Stimulated activated CD4-positive, alpha-beta T cell treated with anti-CD3 and anti-CD28 coated beads, Interleukin-2, amount 100 ng/mL, for 24 hours (primary cell): ENCODE measurements around the gene DCAF4.
A peak's percentile ranks its signal among the peaks of the same experiment; 100 is the strongest.
"Not testable (repeated sequence)": the region's sequence is repeated elsewhere in the genome, so short reads cannot be mapped to it uniquely, and the experiment has no call there.

Experiments used
- DNase-seq, 2 donors: peaks; one replicate each; pipeline ENCODE4 v3.0.0-alpha.2; 2020

The DCAF4 gene

GRCh38 chr14:72939630-72940029, 13.4 kb downstream of the DCAF4 start:
- DNase-seq: no peak

DNA sequence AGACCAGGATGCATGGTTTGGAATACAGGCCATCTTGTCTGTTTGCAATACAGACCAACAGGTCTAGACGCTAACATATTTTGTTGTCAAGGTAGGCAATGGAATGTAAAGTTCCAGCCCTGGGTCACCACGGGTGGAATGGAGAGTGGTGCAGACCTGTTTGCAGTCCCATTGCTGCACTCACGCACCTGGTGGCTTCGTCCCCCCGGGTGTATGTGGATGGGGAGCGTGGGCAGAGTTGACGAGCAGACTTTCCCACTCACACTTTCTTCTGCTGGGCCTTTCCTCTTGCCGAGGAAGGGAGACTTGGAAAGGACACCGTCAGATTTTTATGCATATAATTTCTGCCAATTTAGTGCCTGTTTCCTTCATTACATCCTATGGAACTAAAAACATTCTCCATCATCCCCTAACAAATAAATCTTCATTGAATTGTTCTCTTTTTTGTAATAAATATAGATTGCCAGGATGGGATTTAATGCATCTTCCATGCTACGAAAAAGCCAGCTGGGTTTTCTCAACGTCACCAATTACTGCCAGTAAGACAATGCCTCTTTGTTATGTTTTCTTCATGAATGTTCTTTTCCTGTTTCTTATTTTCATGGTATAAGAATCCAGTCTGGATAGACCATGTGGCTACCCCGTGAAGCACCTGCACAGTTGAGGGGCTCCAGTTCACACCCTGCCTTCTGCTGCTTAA, 15.2 kb downstream of the DCAF4 start:
- DNase-seq: no peak

- DNase-seq: no peak
These were observed 16.7 kb downstream of the DCAF4 start for GRCh38 chr14:72942934-72943333.

- no peak for DNase-seq
These were observed 17.7 kb downstream of the DCAF4 start for GRCh38 chr14:72943876-72944430.

DNA sequence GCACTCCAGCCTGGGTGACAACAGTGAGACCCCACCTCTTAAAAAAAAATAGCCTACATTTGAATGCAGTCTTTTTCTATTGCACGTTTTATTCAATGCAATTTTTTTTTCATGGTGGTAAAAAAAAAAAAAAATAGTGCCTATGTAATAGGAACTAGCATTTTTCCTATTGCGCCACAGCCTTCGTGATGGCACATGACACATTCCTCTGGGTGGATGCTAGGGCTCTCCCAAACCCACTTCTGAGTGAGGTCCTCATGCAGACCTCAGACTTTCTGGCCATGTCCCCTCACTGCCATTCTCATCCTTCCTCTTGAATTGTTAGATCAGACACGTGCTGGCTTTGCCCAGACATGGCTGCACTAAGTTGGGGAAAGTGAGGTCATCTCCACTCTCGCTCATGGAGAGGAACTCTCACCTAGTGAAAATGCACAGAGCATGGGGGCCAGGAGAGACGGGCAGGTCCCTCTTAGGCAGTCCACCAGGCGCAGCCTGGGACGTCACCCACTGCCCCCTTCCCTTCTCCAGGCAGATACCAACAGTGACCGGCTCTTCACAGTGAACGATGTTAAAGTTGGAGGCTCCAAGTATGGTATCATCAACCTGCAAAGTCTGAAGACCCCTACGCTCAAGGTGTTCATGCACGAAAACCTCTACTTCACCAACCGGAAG, 19.2 kb downstream of the DCAF4 start:
- DNase-seq: no peak

GRCh38 chr14:72946491-72946890, 20.2 kb downstream of the DCAF4 start:
- DNase-seq: no peak

- DNase-seq: no peak
These were observed 21.3 kb downstream of the DCAF4 start for GRCh38 chr14:72947366-72948160.

GRCh38 chr14:72948481-72949138, 22.3 kb downstream of the DCAF4 start:
- DNase-seq: peak; percentile 75 to 77

DNA sequence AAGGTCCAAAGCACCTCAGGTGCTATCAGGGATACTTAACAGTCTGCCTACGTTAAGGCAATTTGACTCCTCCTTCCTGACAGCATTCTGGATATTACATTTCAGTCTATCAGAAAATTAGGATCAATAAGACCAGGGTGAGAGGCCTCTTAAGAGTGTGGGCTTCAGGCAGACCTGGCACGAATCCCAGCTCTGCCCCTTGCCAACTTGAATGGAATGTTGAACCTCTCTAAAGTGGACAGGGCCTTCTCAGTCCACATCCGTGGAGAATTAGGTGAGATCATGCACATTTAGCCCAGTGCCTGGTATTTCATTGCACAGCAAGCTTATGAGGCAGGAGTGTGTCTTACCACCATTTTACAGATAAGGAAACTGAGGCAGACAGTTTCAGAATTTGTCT, 25.9 kb downstream of the DCAF4 start:
- DNase-seq: no peak

- DNase-seq: not testable (repeated sequence)
These were observed 30.5 kb downstream of the DCAF4 start for GRCh38 chr14:72956741-72957140.

DNA sequence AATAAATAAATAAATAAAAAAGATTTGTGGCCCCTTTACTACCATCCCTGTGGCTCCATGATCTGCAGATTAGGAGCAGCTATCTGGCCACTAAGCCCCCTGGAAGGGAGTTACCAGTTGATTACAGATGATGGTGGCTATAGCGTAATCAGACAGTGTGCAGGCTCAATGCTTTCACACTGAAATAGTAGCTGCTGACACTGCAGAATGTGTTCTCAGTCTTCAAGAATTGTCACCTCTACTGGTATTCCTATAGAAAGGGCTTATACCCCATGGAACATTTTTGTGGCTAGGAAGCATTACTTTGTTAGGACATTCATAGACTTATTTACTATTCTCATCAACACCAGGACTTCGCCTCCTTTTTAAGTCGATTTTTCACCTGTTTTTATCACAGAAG, 30.9 kb downstream of the DCAF4 start:
- DNase-seq: no peak

- no peak for DNase-seq
These were observed 32.3 kb downstream of the DCAF4 start for GRCh38 chr14:72958548-72958947.

DNA sequence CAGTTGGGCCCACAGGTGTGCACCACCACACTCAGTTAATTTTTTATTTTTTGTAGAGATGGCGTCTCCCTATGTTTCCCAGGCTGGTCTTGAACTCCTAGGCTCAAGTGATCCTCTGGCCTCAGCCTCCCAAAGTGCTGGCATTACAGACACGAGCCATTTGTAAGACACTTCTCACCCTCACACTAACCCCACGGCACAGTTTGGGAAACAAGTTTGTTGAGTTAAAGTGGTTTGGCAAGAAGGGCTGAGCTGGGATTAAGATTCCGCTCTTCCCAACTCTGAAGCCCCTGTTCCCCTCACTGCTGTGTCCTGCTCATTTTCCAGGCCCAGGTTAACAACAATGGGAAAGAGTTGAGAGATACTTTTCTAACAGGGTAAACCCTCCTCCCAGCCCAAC, 34.8 kb downstream of the DCAF4 start:
- not testable (repeated sequence) for DNase-seq

DNA sequence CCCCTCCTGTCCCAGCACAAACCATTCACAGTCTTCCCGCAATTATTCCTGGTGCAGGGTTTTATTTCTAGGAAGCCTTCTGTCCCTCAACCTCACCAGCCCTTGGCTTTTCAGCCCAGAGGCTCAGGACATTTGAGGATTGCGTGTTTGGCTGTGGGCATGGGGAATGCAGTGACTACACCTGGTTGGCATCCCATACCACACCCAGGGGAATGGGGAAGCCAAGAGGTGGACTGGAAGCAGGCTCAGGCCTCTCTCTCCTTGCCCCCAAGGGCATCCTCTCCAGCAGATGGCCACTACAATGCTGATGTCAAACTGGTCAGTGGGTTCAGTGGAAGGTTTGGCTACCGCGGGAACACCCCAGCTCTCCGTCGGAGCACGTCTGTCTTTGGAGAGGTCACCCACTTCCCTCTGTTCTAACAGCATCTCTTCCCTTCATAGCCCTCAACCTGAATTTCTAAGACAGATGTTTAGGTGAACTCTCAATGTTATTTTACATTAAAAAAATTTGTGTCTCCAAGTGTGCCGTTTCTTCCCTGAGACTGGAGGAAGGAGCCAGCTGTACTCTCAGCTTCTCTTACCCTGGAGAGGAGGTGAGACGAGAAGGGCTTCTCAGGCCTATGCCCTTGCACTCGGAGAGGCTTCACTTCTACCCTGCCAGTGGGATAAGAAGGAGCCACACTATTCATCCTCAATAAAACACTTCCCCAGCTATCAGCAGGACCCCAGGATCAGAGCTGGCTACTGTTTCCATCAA, 35.5 kb downstream of the DCAF4 start:
- DNase-seq: no peak

DNA sequence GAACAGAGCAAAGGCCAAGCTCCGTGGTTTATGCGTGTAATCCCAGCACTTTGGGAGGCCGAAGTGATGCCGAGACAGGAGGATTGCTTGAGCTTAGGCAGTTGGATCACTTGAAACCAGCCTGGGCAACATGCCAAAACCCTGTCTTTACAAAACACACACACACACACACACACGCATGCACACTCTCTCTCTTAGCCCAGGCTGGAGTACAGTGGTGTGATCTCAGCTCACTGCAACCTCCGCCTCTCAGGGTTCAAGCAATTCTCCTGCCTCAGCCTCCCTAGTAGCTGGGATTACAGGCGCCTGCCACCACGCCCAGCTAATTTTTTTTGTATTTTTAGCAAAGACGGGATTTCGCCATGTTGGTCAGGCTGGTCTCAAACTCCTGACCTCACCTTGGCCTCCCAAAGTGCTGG, 36.1 kb downstream of the DCAF4 start:
- not testable (repeated sequence) for DNase-seq

DNA sequence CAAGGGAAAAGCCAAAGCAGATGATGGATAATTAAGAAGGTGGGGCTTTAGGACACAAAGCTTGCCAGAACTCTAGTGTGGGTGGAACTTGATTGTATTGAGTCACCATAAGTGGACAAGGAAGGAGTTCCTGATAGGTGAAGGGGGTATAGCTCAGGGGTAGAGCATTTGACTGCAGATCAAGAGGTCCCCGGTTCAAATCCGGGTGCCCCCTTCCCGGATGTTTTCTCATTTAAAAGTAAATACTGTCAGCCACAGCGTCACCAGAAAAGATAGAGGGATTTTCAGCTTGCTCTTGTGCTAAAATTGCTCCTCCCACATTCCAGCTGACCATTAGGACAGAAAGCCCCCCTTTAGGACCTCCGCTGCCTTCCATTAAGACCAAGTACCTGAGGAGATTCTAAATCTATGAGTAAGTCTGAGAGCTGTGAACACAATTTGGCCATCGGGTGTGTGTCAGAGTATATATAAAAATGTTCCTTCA, 36.6 kb downstream of the DCAF4 start:
- no peak for DNase-seq

- DNase-seq: no peak
These were observed 39.0 kb downstream of the DCAF4 start for GRCh38 chr14:72965249-72965648.

DNA sequence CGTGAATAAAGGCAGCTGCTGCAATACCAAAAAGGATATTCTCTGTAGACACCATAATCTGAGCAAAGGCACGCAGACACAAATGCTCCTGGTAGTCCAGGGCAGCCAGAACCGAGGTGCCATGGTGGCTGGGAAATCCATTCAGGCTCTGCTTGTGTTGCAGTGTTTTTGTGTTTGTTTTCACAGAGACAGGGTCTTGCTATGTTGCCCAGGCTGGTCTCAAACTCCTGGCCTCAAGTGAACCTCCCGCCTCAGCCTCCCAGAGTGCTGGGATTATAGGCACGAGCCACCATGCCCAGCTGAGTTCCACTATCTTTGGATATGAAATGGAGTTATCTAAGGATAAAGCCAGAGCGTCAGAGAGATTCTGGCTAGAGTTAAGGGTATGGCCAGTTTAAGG, 39.8 kb downstream of the DCAF4 start:
- no peak for DNase-seq

DNA sequence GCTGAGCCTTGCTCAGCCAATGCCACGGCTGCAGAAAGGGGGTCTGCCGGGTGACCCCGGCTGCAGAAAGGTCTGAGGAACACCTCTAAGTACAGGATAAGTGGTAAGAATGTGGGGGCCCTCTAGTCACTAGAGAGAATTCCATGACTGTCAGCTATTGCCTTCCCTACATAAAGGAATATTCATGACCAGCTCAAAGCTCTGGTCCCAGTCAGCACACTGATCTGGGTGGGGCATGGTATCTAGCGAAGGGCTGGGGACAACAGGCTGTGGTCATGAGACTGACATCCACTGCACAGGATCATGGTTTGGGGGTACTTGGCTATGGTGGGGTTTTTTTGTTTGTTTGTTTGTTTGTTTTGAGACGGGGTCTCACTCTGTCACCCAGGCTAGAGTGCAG, 42.1 kb downstream of the DCAF4 start:
- no peak for DNase-seq

DNA sequence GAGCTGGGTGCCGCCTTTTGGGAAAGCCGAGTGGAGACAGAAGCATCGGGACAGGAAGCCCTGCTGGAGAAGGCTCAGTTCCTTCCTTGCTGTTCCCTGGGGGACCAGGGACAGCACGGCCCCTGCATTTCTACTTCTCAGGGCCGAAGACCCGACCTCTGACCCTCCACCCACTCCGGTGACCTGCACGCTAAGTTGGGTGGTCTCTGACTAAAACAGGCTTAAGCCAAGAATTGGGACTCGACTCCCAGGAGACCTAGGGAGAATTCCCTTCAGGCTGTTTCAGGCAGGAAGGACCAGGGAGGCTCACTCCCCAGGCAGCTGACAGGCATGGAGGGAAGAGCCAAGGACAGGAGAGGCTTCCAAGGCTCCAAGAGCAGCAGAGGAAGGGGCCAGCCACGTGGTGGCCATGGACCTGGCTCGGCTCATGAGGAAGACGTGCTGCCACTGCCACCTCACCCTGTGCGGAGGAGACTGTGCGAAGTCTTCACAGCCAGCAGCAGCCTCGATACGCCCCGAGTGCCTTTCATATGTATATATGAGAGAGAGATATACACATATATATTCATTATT, 43.9 kb downstream of the DCAF4 start:
- DNase-seq: no peak

- DNase-seq: no peak
These were observed 44.7 kb downstream of the DCAF4 start for GRCh38 chr14:72970824-72971434.
